HG03060 (cell line): ENCODE results near the gene IQSEC1.

Source experiments
- ATAC-seq: cut with Tn5 transposase; IDR thresholded peaks from one replicate; pipeline ENCODE4 v1.9.1; 2021; ENCODE audit warnings: low read depth, moderate number of reproducible peaks; ENCODE audit not compliant: unreplicated experiment

Gene IQSEC1

DNA sequence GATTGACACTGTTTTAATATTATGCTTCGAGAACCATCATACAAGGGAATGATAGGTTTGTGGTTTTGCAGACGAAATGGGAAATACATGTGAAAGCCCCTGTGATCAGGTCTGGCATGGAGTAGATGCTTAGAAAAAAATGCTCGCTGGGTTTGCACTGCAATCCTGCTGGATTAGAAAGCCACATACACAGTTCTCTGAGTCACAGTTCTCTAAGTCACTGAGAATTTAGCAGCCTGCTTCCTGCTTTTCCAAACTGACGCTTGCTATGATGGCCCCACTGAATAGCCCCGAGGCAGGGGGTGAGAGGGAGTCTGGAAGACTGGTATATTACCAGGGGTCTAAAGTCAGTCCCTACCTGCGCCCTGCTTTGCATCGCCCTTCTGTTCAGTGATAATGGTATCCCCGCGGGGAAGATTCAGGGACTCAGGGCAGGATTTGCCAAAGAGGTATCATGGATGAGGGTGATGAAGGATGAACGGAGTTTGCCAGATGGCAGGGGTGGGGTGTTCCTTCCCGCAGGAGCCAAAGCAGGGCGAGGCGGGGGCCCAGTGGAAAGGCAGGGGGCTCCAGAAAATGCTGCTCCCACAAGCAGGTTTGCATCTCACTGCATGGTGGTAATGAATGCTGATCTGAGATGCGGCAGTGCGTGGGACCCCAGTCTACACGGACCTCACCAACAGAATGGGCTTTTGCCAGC lies 82.3 kb downstream of the IQSEC1 start:
- ATAC-seq, result no peak

DNA sequence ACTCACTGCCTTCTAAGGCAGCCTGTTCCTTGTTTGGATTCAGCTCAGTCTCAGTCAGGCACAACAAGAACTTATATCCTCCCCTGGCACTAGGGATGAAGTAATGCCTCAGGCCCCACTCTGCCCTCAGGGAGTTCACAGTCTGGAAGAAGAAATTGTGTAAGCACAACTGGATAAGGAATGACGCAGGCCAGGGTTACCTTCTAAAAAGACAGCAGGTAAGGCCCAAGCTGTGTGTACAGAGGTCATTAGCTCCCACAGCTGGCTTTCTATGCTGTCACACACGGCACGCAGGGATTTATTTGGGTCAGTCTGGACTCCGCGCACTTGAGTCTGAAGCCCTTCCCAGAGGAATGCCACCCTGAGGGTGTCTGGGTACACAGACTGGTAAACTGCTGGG lies 82.9 kb downstream of the IQSEC1 start:
- no peak for ATAC-seq

DNA sequence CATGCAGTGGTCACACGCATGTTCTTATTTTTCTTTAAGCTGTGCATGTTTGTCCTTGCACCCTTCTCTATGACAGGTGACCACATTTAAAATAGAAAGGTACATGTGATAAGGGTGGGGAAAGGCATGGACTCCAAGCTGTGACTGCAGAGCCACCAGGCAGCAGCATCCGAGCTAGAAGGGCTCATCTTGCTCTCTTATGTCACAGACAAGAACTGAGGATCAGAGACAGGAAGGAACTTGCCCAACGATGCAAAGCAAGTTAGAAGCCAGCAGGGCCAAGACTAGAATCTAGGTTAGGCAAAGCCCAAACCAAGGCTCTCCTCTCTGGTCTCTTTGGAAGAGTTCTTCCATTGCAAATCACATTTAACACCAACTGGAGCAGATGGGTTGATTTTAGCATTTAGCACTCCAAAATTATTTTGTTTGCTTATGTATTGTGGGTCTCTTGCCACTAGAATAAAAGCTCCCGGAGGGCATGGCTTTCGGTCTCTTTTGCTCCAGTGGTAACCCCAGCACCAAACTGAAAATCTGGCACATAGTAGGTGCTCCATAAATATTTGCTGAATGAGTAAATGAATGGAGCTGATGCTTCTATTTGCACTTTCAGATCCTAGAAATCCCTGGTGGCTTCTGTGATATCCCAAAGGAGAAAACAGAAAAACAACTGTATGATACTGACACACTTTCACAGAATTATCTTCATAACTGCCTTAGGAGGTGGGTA lies 84.3 kb downstream of the IQSEC1 start:
- ATAC-seq, result no peak

DNA sequence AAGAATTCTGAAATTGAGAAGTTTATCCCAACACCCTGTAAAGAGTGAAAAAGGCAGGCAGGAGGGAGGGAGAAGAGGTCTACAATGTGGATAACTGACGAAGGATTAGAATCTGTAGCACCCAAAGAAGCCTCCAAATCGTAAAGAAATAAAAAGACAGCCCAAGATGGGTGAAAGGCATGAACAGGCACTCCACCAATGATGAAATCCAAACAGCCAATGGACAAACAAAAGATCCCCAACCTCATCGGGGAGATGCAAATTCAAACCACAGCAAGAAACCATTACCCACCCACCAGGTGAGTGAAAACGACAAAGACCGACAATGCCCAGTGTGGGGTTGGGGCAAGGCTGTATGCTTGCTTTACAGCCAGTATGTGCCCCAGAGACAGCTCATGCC lies 85.6 kb downstream of the IQSEC1 start:
- no peak for ATAC-seq

DNA sequence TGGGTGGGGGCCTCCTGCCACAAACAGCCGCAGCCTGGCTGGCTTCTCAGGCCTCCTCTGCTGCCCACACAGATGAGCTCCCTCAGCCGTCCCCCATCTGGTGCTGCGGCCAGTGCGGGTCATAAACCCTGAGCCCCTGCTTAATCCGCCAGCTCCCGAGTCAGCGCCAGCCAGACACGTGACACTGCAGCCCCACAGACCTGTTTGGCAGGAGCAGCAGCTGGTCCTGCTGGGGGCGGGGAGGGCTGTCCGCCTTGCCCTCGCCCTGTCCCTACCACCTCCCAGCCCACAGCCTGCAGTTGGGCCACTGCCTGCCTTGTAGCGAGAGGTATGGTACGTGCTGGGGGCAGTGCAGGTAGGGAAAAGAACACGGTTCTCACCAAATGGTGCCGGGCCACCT lies 86.2 kb downstream of the IQSEC1 start:
- ATAC-seq, result no peak

DNA sequence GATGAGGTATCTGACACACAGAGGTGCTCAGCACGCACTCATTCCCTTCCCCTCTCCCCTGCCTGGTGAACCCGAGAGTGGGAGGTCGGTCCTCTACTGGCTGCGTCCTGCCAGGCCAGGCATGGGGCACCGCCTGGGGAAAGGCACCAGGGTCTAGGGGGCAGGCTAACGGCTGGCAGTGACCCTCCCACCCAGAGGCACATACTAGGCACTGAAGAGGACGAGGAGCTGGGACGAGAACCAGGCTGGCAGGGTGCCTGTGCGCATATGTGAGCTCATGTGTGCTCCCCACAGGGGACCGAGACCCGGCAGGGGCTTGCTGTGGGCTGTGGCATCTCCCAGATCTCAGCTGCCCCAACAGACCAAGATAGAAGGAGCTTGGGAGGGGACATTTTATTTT lies 86.7 kb downstream of the IQSEC1 start:
- no peak for ATAC-seq

DNA sequence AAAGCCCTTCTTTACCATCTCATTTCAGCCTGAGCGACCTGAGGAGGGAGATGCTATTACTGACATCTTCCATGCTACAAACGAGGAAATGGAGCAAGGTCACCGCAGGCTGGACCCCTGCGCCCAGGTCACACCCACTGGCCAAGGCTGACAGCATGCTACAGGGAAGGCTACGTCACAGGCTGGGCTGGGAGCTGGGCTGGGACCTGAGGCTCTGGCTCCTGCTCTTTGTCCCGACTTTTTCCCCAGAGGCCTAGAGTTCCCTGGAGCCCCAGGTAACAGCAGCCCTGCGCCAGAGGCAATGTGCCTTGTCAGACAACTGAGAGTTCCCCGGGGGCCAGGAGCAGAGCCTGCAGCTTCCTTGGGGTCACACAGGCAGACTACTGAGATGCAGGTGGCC lies 87.2 kb downstream of the IQSEC1 start:
- ATAC-seq, result no peak

DNA sequence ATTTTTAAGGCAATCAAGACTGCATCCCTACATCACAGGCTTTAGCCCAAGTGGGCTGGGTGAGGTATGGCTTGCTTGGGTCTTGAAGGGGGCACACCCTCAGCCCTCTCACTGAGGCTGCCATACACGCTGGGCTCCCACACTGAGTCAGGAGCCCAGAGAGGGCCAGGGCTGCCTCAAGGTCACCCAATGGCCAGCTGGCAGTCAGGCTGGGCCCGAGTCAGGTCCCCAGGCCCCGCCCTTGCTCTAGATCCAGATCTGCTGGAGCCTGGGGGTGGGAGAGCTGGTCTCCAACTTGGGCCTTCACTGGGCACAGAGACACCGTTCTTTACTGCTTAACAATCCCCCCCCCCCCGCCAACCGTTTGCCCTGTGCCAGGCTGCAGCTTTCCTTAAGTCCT lies 88.1 kb downstream of the IQSEC1 start:
- no peak for ATAC-seq

DNA sequence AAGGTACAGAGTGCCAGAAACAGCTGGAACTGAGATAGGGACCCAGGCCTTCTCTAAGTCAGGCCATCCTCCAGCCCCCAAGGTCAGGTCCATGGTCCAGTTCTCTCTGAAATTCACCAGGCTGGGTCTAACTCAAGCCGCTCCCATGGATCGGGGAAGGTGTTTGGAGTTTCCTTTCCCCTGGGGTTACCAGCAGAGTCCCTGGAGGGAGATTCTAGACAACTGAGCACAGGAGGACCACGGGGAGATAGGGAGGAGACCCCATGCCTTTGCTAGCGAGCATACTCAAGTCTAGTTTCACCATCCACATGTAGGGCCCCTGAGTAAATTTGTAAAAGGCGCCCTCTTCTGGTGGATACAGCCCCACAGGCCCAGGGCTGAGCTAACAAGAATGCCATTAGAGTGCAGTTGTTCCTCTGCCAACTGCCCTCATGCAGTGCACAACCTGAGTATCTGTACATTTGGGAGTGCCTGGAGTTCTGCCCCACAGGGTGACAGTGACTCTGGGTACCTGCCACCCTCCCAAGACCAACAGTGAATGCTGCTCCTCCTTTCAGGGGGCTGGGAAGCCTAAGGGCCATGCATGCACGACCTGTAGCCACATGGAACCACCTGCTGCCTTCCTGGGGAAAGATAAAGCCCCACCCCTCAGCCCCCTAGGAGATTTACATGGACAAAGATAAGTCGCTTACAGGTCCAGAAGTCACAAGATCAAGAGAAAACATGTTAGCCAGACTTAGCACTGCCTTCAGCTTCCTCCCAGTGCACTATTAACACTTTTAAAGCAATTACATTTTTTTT lies 89.0 kb downstream of the IQSEC1 start:
- ATAC-seq, result no peak

DNA sequence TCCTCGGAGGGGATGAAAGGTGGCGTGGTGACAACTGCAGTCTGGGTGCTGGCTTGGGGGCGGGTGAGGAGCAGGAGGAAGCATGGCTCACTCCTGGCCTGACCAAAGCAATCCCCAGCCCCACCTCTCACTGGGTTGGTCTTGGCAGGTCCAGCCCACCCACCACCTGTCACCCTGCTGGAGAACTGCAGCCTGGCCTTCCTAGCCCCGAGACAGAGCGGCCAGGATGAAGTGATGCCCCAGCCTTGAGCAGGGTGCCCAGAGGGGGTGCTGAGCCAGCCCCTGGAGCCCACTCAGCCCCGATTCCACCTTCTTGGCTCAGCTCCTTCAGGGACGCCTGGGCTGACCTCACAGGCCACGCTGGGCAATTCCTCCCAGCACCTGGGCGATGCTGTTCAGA lies 89.9 kb downstream of the IQSEC1 start:
- no peak for ATAC-seq

DNA sequence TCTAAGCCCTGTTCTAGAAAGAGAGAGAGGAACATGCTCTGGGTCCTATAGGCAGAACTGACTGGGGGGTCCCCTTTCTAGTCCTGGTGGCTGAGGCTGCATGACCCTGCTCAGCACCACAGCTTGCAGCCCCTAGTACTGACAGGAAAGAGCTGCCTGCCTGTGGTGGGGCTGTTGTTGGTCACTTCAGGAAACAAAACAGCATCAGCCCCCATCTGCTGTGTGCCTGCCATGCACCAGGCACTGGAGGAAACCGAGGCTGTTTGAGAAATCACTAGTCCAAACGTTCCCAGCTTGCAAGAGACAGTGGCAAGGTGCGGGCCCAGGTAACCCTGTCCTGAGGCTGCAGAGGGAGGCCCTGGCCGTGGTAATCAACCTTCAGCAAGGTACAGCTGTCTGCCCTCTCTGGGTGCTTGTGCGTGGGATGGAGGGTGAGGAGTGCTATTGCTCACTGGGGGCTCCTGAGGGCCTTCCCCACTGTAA lies 90.6 kb downstream of the IQSEC1 start:
- no peak for ATAC-seq

DNA sequence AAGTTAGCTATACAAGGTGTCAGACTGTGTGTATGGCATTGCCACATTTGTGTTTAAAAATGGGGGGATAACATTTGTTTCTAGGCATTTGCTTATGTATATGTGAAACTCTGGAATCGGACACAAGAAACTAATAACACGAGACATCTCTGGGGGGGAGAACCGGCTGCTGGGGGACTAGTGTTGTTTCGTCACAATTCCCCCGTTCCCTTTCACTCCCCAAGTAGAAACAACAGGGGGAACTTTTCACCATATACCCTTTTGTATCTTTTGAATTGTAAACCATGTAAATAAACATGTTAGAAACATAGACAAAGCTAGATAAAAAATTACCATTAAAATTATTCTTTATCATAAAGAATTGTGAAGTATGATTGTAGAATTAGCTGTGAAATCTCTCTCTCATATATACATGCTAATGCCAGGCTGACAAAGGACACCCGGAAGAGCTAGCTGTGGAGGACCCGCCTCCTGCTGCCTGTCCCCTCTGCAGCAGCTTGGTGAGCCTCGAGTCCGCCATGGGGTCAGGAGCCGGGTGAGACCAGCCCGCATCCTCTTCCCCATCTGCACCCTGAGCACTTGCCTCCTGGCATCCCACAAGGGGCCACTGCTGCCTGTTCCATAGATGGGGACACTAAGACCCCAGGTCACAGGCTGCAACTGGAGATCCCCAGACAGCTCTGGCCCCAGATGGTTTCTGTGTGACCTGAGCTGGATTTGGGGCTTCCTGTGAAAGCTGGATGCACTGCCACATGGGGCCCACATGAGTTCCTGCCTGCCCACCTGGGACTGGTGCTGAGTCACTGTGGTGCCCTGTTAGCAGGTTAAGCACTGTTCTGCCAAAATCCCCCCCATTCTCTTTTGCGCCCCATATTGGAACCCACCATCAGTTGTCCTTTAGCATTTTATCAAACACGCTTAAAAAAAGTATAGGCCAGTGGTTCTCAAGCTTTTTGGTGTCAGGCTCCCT lies 91.6 kb downstream of the IQSEC1 start:
- ATAC-seq, result no peak

DNA sequence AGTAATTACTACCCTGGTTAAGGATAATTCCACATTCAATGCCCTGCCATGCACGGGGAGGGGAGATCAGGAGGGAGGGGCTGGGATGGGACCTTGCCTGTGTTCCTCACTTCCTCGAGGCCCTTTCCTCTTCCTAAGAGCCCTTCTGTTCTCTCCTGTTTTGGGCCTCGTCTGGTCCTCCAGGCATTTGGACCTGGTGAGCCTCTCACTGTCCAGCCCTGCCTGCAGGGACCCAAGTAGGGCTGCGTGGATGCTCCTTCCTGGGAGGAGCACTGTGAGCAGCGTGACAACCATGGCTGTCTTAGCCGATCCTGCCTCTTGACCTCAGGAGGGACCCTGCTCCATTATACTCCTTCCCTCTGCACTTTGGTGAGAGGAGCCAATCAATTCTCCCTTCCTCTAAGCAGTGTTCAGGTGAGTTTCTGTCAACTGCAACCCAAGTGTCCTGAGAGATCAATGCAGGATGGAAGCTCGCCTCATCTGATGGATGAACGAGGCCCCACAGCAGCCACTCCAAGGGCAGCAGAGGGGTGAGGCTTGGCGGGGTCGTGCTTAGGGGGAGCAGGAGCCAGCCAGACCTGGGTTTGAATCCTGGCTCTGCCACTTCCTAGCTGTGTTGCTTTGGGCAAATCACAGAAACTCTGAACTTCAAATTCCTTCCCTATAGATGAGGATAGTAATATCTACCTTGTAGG lies 92.5 kb downstream of the IQSEC1 start:
- ATAC-seq, result no peak

DNA sequence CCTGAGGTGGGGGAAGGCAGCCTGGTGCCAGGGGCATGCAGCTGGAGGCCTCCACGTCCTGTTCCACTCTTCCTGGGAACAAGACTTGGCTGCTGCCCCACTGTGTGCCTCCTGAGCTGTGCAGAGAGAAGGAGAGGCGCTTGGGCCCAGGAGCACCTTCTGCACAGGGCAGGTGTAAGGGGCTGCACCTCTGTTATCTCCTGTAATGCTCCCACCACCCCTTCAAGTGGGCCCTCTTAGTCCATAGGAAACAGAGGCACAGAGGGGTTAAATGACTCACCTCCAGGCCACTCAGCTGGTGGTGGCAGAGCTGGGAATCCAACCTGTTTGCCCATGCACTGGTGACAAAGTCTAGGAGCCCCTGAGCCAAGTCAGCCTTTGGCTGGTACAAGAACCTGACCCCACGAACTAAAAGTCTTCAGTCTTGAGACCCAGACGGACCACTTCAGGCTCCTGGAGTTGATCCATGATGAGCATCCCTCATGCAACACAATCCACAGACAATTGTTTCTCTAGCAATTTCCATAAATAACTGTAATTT lies 93.2 kb downstream of the IQSEC1 start:
- no peak for ATAC-seq

DNA sequence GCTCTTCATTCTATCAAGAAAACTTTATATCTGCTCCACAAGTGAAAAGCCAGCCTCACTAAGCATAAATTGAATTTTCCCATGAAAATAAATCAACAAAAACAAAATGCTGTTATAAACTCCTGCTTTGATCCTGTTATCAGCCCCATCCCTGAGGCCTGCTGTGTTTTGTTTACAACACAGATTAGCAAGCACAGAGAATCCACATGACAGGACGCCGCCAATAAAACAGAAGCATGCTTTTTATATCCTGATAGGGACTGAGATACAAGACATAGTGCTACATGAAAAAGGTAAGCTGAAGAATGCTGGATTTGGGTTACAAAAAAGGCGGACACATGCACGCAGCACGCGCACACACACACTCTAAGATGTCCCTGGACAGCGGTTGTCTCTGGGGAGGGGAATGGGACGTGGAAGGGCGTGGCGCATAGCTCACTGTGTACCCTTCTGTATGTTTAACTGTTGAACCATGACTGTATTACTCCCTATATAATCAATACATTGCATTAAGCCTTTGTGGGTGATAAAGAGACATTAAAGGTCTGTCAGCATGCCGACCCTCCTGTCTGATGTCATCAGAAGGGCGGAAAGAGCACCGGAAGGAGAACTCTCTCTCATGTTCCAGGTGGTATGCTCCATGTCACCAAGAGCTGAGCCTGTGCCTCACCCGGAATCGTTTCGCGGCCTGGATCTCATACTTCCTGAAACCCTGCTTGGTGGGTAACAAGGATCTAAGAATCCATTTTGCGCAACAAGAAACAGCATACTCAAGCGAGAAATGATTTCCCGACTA lies 93.9 kb downstream of the IQSEC1 start:
- ATAC-seq, result no peak

DNA sequence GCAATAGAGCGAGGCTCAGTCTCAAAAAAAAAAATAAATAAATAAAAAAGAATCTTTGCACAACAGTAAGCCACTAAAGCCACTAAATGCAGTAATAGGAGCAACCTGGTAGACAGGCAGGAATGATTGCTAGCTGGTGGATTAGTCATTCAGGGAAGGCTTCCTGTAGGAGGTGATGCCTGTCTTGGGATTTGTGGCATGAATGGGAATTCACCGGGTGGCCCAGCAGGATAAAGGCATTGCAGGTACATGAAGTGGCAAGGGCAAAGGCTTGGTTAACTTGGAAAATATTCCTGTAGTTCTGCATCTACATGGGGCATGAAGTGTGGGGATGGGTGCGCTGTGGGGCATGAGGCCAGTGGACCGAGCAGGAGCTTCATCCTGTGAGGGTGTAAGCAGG lies 94.5 kb downstream of the IQSEC1 start:
- ATAC-seq, result no peak

DNA sequence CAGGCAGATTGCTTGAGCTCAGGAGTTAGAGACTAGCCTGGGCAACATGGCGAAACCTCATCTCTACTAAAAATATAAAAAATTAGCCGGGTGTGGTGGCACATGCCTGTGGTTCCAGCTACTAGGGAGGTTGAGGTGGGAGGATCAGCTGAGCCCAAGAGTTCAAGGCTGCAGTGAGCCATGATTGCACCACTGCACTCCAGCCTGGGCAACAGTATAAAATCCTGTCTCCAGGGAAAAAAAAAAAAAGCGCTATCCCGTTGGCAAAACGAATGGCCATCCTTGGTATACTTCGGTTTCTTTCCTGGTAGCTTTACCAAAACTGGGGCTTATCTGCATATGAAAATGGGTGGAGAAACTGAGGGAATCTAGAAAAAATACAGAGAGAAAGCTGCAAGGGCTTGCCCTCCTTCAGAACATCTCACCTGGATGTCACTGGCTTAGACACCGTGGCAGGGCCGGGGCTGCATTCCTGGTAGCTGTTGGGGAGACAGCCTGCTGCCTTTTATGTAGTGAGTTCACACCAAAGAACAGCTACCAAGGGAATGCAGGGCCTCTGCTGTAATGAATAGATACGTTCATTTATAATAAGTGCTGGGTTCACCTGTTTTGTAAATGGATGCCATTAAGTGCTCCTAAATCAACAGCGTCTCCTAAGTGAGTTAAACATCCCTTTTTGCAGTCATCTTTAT lies 96.0 kb downstream of the IQSEC1 start:
- no peak for ATAC-seq
